ENCODE results near the gene RTL1.

The RTL1 gene

GRCh38 chr14:100851586-100851916 is 52.0 kb downstream of the RTL1 start:
- DNase-seq (ENCODE audit: low read depth): no peak

GRCh38 chr14:100850841-100851585 is 52.5 kb downstream of the RTL1 start:
- no peak for DNase-seq (ENCODE audit: low read depth)

GRCh38 chr14:100849115-100849781 is 54.3 kb downstream of the RTL1 start:
- no peak for DNase-seq (ENCODE audit: low read depth)

- no peak for DNase-seq (ENCODE audit: low read depth)
These were observed 57.1 kb downstream of the RTL1 start for GRCh38 chr14:100846309-100846859.

- DNase-seq (ENCODE audit: low read depth): no peak
These were observed 58.2 kb downstream of the RTL1 start for GRCh38 chr14:100845341-100845740.

GRCh38 chr14:100844846-100845245 is 58.7 kb downstream of the RTL1 start:
- DNase-seq (ENCODE audit: low read depth): no peak

GRCh38 chr14:100844421-100844820 is 59.1 kb downstream of the RTL1 start:
- DNase-seq (ENCODE audit: low read depth): no peak

- no peak for DNase-seq (ENCODE audit: low read depth)
These were observed 59.5 kb downstream of the RTL1 start for GRCh38 chr14:100844082-100844408.

- peak; percentile 82 for DNase-seq (ENCODE audit: low read depth)
These were observed 60.7 kb downstream of the RTL1 start for GRCh38 chr14:100842799-100843198.

- DNase-seq (ENCODE audit: low read depth): no peak
These were observed 61.6 kb downstream of the RTL1 start for GRCh38 chr14:100841761-100842403.

GRCh38 chr14:100841066-100841760 is 62.3 kb downstream of the RTL1 start:
- DNase-seq (ENCODE audit: low read depth): no peak

- no peak for DNase-seq (ENCODE audit: low read depth)
These were observed 63.0 kb downstream of the RTL1 start for GRCh38 chr14:100840286-100841065.

- DNase-seq (ENCODE audit: low read depth): no peak
These were observed 63.8 kb downstream of the RTL1 start for GRCh38 chr14:100839681-100840111.

- DNase-seq (ENCODE audit: low read depth): no peak
These were observed 64.3 kb downstream of the RTL1 start for GRCh38 chr14:100839315-100839585.

- DNase-seq (ENCODE audit: low read depth): no peak
These were observed 64.8 kb downstream of the RTL1 start for GRCh38 chr14:100838493-100839314.

- no peak for DNase-seq (ENCODE audit: low read depth)
These were observed 65.6 kb downstream of the RTL1 start for GRCh38 chr14:100837805-100838350.

GRCh38 chr14:100836941-100837804 is 66.3 kb downstream of the RTL1 start:
- no peak for DNase-seq (ENCODE audit: low read depth)

- no peak for DNase-seq (ENCODE audit: low read depth)
These were observed 67.2 kb downstream of the RTL1 start for GRCh38 chr14:100836311-100836805.

GRCh38 chr14:100835548-100836310 is 67.8 kb downstream of the RTL1 start:
- no peak for DNase-seq (ENCODE audit: low read depth)
